ENCODE measurements around the gene LRRC8C.

LRRC8C gene

DNA sequence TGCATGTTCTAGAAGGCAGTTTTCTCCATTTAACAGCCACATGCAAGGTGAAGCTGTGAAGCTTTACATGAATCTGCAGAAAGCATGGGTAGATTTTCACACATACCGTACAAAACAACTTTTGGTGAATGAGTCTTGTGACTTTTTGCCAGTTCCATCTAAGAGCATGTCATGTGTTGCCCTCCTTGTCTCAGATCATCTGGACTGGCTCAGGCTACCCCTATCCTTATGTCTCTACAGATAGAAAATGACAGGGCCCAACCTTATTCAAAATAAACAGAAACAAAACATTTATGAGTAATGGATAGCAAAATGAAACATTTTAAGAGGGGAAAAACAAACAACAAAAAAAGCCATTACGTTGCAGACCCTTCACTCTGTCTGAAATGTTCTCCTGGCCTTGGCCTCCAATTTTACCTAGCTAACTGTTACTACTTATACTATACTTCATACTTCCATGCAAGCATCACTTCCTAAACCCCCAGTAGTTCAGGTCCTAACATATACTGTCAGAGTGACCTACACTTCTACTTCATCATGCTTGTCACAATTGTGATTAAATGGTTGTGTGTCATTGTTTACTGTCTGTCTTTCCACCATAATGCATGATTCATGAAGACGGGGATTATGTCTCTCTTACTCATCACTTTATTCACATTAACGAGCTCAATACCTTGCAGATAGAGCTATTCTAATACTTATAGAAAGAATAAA lies 39.0 kb downstream of the LRRC8C start:
- no peak for DNase-seq (ENCODE audit: low read depth)

DNA sequence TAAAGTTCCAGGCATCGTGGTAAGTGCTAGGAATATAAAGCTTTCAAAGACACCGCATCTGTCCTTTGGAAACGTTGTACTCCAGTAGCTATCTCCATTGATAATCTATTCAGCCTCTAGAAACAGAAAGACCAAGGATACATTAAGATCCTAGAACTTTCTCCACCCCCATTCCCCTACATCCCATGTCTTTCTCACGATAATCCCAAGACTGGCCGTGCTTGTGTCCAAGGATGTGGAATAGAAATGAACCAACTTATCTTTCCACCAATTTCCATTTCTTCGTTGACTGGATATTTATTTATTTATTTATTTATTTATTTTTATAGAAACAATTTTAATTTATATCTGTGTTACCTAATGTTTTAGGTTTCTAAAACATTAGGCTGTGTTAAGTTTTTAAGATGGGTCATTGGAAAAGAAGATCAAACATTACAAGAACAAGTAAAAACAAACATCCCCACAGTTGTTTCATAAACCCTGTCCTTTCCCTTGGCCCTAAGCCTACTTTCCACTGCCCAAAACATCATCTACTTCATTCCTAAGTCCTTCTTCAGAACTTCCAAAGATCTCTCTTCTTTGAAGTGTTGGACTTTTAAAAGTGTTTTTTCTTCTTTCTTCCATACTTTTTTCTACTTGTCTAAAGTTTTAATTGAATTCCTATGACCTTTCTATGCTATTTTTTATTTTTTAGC lies 39.7 kb downstream of the LRRC8C start:
- DNase-seq (ENCODE audit: low read depth) = no peak

DNA sequence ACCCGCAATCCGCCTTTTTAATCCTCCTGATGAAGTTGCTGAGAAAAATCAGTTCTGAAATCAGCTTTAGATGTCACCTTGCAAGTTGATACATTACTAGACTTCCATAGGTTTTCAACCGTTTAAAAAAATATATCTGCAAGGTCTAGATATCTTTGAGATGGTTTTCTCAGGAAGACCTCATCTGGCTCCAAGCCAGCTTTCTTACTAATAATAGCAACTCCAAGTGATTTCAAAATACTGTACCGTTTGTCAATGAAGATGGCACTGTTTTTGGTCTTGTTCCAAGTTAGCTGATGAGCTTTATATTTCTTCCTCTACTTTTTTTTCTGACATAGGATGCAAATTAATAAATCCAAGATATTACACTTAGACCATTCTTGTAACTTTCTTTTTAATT lies 40.3 kb downstream of the LRRC8C start:
- DNase-seq (ENCODE audit: low read depth) = no peak

DNA sequence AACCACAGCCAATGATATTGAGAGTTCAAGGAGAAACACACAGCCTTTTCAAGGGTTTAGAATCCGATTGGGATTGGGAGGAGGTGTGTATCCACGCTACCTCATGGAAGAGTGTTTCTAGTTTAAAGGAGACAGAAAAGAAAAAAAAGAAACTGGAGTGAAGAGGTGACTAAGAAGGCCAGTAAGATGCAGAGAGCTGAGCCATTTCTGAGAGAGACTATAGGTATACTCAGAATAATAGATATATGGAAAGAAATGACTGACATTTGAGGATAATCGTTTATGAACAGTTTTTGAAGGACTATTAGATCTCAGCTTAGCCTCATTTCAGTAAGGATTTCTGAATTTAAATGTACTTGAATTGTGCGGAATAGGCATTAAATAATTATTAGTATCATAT lies 42.8 kb downstream of the LRRC8C start:
- DNase-seq (ENCODE audit: low read depth) = no peak

DNA sequence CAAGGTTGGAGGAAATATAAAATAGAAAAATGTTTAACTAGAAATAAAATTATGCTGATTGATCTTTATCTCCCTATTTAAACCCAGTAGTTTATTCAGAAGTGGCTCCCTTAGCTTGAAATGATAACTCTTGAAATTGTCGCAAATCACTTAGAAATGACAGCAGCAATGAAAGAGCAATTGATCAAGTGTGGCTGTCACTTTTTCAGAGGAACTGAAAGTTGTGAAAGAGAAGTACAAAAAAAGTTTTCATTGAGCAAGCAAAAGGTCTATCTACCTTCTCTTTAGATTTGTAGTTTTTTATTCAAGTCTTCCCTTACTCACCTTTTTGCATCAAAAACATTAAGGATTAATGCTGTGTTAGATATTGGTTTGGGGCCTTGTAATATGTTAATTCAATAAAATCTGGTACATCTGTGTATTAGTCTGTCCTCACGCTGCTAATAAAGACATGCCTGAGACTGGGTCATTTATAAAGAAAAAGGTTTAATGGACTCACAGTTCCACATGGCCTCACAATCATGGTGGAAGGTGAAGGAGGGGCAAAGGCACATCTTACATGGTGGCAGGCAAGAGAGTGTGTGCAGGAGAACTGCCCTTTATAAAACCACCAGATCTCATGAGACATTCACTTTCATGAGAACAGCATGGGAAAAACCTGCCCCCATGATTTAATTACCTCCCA lies 48.3 kb downstream of the LRRC8C start:
- no peak for DNase-seq (ENCODE audit: low read depth)

DNA sequence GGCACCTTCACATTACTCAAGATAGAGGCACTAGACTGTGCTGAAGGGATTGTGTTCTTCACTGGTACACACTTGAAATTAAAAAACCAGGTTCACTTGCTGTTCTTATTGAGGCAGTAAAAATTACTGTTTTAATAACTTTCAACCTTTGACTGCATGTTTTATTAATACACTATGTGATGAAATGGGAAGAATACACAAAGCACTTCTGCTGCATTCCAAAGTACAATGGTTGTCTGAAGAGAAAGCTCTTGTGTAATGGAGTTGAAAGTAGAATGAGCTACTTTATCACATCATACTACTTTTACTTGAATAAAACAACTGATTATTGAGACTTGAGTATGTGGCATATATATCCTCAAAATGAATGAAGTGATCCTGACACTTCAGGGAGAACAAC lies 49.7 kb downstream of the LRRC8C start:
- no peak for DNase-seq (ENCODE audit: low read depth)

DNA sequence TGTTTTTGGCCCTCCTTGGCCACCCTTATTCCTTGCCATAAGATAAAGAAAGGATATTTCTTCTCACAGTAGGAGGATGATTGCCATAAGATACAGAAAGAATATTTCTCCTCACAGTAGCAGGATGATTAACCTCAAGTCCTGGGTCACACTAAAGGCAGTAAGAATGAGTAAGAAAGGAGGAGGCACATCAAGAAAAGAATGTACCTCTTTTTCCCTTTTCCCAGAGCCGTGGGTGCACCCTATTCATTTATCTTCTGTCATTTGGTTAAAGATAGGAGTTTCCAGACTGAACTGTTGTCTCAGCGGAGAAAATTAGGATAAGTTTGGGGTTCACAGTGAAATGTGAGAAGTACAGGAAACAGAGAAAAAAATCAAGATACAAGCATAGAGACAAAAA lies 52.5 kb downstream of the LRRC8C start:
- no peak for DNase-seq (ENCODE audit: low read depth)

DNA sequence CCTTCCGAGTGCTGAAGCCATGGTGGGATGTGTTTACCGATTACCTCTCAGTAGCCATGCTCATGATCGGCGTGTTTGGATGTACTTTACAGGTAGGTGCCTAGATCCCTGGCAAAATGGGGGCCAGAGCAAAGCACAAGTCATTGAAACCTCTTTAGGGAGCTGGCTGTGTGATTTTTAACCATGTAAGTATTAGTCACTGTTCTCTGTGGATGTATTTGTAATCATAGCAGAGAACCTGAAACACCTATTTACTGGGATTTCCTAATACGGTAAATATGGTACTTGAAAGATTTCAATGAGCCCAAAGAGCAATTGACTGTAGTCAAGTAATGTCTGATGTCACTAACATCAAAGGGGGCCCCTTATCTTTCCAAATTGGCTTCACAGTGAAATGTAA lies 53.6 kb downstream of the LRRC8C start:
- DNase-seq (ENCODE audit: low read depth) = no peak

DNA sequence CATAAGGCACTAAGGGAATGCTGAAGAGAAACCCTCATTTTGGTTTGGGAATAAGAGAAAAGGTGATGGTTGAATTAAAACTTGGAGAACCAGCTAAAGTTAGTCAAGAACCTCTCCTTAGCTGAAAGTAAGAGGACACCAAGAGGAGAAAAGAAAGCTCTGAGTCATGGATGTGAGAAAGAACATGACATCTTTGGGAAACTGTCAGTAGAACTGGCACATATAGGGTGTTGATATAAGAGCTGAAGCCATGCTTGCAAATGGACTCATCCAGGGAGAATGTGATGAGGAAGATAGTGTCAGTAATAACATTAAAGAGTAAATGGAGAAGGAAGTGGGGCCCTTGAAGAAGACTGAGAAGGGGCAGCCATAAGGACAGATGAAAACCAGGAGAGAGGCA lies 54.3 kb downstream of the LRRC8C start:
- DNase-seq (ENCODE audit: low read depth) = no peak

DNA sequence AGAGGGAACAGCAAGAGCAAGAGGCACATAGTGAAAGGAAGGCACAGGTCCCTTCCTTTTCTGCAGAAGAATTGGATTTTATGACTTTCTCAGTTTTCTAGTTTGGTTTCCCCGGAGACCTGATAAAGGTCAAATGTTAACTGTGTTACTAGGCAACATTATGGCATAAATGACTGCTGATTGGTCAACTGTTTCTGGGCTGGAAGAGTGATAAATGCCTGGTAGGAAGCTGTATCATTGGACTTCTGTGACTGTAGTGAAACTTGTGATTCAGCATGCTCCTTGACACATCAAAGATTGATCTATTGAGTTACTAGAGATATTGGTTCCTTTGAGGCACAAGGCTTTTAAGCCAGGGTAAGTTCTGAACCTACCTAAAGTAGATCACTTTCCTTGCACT lies 55.7 kb downstream of the LRRC8C start:
- no peak for DNase-seq (ENCODE audit: low read depth)

DNA sequence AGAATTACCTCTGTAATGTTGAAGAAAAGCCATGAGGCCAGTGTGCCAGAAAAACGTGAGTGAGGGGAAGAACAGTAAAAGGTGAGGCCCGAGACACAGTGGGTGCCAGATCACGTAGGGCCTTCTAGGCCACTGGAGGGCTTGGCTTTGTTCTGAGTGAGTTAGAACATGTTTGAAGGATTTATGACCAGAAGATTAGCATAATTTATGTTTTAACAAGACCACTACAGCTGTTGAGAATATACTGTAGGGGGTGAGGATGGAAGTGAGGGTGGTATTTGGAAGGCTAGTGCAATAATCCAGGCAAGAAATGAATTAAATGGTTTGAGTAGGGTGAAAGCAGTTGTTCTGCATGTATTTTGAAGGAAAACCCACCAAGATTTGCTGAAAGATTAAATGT lies 56.3 kb downstream of the LRRC8C start:
- no peak for DNase-seq (ENCODE audit: low read depth)

DNA sequence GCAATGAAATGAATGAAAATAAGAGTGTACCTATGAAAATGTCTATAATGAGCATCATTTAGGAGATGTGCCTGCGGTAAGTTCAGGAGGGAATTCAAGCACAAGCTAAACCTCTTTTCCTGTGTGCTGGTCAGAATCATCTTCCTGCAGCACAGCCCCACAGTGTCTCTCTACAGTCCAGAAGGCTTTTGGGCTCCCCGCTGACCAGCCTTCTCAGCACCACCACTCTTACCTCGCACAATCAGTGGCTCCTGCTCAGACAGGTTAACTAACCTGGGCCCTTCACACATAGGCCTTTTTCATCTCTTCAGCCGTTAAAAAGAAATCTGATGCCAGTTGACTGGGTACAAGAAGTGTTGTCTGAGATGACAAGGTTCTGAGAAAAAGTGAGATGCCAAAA lies 57.7 kb downstream of the LRRC8C start:
- DNase-seq (ENCODE audit: low read depth) = no peak

DNA sequence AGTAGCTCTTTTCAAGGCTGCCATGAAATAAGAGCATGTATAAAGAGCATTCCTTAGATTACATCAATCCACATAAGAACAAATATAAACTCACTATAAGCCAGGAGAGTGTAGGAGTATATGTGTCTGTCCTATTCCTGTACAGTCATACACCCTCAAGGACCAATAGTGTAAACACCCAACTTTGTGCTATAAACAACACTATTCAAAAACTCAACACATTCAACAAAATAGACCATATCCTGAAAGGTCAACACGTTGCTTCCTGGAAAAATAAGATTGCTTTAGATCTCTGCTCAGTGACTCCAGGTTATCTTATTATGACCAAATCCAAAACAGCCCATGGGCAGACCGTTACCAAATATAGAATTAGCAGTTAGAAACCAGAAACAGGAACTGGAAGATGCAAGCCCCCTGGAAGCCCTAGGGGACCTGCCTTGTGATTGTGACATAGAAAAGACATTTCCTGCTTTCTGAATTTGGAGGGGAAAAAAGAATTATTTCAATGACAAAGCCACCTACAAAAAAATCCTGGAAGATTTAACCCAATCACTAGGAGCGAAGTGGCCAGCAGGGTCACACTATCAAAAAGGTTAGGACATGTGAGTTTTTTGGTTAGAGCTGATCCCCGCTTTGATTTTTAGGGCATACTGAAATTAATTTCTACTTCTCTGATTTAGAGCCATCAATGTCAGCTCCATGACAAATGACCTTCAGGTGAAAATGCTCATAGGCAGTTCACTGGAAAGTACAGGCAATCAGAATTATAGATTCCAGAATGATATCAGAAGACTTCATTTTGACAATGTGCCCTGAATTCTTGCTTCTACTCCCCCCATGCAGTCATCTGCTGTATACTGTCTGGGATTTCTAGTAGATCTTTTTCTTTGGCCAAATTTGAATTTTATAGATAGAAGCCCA lies 59.9 kb downstream of the LRRC8C start:
- no peak for DNase-seq (ENCODE audit: low read depth)

DNA sequence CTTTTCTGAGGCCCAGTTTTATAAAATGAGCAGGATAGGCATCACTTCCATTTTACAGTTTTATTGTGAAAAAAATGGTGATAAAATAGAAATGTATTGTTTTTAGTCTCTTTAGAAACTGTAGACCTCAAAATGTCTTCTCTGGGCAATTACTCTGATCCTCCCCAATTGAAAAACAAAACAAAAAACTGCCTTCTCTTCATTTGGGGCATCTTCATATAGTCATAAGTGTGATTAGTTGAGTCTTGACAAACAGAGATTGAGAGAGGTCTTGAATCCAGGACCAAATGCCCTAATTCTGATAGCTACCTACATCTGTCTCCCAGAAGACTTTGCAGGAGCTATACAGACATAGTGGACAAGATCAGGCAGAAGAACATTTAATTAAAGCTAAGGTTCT lies 62.9 kb downstream of the LRRC8C start:
- DNase-seq (ENCODE audit: low read depth) = no peak

DNA sequence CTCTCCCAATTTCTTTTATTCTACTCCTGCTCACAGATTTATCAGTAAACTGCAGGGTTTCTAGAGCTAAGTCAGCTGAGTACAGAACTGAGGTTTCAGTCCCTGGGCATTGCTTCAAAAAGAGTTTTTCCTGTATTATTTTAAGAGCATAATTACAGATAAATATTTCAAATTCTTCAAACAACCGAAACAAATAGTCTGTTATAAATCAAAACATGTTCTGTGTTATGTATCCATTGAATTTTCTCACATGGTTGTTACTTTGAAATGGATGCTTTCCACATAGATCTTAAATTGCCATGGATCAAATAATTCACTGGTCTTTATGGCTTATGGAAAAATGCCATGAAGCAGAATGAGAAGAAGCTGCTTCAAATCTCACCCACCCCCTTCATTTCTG lies 64.5 kb downstream of the LRRC8C start:
- no peak for DNase-seq (ENCODE audit: low read depth)

DNA sequence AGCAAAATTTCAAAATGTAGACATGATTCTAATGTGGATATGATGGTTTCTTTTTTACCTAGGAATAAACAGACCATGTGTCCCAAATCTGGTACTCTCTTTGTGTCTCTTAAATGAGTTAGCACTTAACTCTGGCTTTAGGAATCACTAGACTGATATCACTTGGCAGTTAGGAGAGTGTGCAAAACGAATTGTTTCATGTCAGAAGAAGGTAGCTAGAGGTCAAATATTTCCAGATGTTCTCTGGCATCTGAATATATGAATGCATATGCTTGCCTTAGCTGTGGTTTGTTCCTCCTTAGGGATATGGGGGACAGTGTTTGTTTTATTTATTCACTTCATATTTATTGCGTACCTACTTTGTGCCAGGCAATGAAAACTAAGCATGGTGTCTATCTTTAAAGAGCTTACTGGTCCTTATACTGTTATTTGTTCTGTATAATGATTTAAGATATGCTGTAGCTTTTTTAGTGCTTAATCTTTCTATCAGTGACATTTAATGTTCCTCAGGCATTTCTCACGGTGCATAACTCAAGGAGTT lies 65.2 kb downstream of the LRRC8C start:
- no peak for DNase-seq (ENCODE audit: low read depth)

DNA sequence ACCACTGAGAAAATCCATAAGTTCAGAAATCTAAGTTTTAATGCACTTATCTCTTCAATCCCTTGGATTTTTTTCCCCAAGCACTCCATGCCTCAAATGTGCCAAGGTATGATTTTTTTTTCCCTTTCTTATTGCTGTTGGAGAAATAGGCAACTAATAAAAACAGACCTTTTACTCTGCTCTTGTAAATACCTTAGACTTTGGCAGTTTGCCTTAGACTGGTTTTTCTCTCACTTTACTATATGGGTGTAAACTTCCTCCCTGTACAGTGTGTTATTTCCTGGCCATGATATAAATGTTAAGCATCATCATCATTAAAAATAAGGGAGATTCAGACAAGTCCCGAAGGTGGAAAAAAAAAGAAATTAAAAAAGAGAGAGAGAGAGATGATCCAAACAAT lies 65.7 kb downstream of the LRRC8C start:
- no peak for DNase-seq (ENCODE audit: low read depth)

DNA sequence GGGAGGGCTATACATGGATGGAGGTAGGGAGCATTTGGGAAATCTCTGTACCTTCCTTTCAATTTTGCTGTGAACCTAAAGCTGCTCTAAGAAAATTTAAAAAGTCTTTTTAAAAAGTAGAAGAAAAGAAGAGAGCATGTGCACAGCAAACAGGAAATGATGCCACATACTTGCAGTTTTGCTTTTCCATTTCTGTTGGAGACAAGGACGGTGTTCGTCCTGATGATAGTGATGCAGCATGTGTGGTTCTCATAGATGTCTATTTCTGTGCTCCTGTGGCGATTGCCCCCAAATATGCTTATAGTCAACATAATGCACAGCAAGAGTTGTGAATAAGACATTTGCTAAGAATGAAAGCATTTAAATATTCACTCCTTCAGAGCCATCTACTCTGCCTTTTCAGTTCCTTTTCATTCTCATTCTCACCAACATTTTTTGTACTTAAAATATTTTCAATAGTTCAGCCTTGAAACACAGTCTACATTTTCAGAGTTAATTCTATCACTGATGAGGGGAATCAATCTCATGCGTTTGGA lies 66.6 kb downstream of the LRRC8C start:
- DNase-seq (ENCODE audit: low read depth) = no peak

DNA sequence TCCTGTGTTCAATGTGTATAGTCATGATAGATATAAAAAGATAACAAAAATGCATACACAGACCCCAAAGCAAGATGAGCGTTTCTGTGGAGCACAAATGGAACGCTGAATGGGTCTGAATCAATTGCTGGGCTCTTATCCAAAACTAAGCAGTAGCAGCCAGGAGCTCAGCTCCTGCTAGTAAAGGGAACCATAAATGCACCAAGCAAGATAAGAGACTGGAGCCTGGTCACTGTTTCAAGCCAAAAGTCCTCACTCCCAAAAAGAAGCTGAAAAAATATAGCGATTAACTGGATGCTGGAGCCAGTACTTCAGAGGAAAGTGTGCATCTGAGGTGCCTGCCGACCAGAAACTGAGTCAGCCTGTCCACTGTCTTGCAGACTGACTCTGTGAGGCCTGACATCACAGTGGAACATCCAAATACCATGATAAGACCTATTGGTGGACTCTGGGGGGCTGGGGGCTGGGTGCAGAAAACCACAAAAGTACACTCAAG lies 68.9 kb downstream of the LRRC8C start:
- DNase-seq (ENCODE audit: low read depth) = peak; percentile 39

DNA sequence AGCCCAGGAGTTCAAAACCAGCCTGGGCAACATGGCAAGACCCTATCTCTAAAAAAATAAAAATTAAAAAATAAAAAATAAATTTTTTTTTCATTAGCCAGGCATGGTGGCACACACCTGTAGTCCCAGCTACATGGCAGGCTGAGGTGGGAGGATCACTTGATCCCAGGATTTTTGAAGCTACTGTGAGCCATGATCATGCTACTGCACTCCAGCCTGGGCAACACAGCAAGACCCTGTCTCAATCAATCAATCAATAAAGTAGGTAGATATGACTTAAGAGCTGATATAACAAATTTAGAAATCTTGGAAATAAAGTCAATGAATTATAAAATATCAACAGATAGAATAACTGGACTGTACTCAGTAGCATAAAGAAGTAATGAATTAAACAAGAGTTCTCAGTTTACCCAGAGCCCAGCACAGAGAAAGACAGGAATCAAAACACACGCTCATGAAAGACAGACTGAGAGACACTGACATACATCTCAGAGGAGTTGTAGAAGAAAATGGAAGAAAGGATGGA lies 69.7 kb downstream of the LRRC8C start:
- DNase-seq (ENCODE audit: low read depth) = no peak

DNA sequence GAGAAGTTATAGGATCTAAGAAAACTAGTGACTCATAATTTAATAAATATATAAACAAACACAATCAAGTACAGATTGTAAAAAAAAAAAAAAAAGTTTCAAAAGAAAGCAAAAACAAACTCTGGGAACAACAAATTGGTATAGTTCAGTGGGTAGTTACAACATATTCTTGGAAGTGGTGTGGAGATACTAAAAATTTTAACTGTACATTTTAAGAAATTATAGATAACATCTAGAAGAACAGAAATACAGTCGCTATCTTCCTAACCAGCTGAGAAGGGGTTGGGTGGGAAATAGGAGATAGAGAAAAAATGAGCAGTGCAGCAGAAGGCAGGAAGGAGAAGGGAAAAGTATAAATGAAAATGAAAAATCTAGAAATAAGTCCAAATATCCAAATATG lies 70.5 kb downstream of the LRRC8C start:
- no peak for DNase-seq (ENCODE audit: low read depth)
